Lung (tissue), 12 donors: ENCODE measurements around the gene AP2A2. TPM values are rescaled to one million over a fixed set of nuclear protein-coding genes. Genes with fewer than 3 reads are reported as not detected.

Experiments used
- ATAC-seq: fragments of 200-7000 bp; cut with Tn5 transposase; one replicate; pipeline ENCODE4 v1.9.1; 2020; ENCODE audit warnings: moderate number of reproducible peaks; ENCODE audit not compliant: insufficient read depth, low FRiP score
- DNase-seq, 3 donors: peaks; one replicate each; pipeline ENCODE4 v3.0.0-alpha.2; 2013 to 2017
- H3K27ac ChIP-seq, 2 donors: one replicate each; pipeline ENCODE4 v1.5.1; 2013; ENCODE audit warnings: mild to moderate bottlenecking in 2 of 2, moderate library complexity in 2 of 2, control low read depth in 1 of 2, inconsistent platforms in 1 of 2, low read depth in 1 of 2, low read length in 1 of 2
- H3K27me3 ChIP-seq, 3 donors: one replicate each; pipeline ENCODE4 v1.5.1; 2013; ENCODE audit warnings: low read length in 2 of 3; ENCODE audit not compliant: control insufficient read depth in 3 of 3, insufficient read depth in 3 of 3
- H3K36me3 ChIP-seq, 4 donors: one replicate each; pipeline ENCODE4 v1.5.1; 2013; ENCODE audit warnings: low read length in 4 of 4, mild to moderate bottlenecking in 1 of 4, moderate library complexity in 1 of 4; ENCODE audit not compliant: control insufficient read depth in 4 of 4, insufficient read depth in 4 of 4
- H3K4me1 ChIP-seq, 5 donors: one replicate each; pipeline ENCODE4 v1.5.1; 2013; ENCODE audit warnings: low read length in 5 of 5, mild to moderate bottlenecking in 2 of 5, moderate library complexity in 1 of 5; ENCODE audit not compliant: control insufficient read depth in 5 of 5, insufficient read depth in 5 of 5
- H3K4me3 ChIP-seq: one replicate; pipeline ENCODE4 v1.5.1; 2013; ENCODE audit warnings: mild to moderate bottlenecking, control low read depth, moderate library complexity
- H3K9ac ChIP-seq, 2 donors: one replicate each; pipeline ENCODE4 v1.5.1; 2013; ENCODE audit warnings: low read length in 2 of 2, control low read depth in 1 of 2; ENCODE audit not compliant: insufficient read depth in 1 of 2
- H3K9me3 ChIP-seq, 4 donors: one replicate each; pipeline ENCODE4 v1.5.1; 2013; ENCODE audit warnings: low read length in 3 of 4, mild to moderate bottlenecking in 1 of 4, moderate library complexity in 1 of 4; ENCODE audit not compliant: control insufficient read depth in 4 of 4, insufficient read depth in 3 of 4
- WGBS, 2 donors: extraction: QIAGEN DNeasy Blood & Tissue Kit; methylation state at CpG; one replicate each; pipeline ENCODE4 v1.1.7; 2013; 5-methylcytosine and 5-hydroxymethylcytosine counted together
- polyA plus RNA-seq, 2 donors: library from polyadenylated mRNA; stranded (reverse); fragments of 200-250 nt; gene quantifications; one replicate each; pipeline ENCODE4 v1.2.1, GENCODE V29; 2013
- total RNA-seq, 2 donors: library from RNA; depleted of rRNA in 1 of 2; stranded (reverse); fragments of >200 nt in 1 of 2; gene quantifications; one replicate each; pipeline ENCODE4 v1.2.1, GENCODE V29; 2014 to 2021
- TF ChIP-seq, protein P1 (sequence below): IDR thresholded peaks from 2 replicates; pipeline ENCODE4 v1.5.1; 2012; ENCODE audit warnings: mild to moderate bottlenecking; ENCODE audit errors: control extremely low read depth, extremely low read depth
- donor health status: control.
- donor health status: control.
- donor health status: Bipolar disorder and iron deficiency.
- donor health status: healthy.
- donor health status: DM: yes; HTN: yes; CAD: no.

The AP2A2 gene
- total and polyA plus RNA-seq, 4 donors = 33.8 to 93.2 (median 54.4) TPM

DNA sequence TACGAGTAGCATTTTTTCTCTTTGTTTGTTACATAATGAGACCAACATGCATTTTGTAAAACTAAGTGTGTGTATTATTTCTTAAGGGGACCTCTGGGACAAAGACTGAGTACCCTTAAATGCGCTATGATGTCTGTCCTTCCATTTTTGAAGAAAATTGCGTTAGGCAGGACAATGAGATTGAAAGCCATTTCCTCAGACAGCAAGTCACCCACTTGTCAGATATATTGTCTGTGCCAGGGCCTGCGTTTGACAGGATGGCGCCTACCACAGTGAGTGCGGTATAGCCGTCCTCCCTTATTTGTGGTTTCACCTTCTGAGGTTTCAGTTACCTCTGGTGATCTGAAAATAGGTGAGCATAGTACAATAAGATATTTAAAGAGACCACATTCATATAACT, 2.2 kb downstream of the AP2A2 start:
- WGBS, 2 donors = 47 to 57% methylated on average over 7 of the region's 7 CpGs

GRCh38 chr11:928786-929185, 3.1 kb downstream of the AP2A2 start:
- TF ChIP-seq, protein P1, sequence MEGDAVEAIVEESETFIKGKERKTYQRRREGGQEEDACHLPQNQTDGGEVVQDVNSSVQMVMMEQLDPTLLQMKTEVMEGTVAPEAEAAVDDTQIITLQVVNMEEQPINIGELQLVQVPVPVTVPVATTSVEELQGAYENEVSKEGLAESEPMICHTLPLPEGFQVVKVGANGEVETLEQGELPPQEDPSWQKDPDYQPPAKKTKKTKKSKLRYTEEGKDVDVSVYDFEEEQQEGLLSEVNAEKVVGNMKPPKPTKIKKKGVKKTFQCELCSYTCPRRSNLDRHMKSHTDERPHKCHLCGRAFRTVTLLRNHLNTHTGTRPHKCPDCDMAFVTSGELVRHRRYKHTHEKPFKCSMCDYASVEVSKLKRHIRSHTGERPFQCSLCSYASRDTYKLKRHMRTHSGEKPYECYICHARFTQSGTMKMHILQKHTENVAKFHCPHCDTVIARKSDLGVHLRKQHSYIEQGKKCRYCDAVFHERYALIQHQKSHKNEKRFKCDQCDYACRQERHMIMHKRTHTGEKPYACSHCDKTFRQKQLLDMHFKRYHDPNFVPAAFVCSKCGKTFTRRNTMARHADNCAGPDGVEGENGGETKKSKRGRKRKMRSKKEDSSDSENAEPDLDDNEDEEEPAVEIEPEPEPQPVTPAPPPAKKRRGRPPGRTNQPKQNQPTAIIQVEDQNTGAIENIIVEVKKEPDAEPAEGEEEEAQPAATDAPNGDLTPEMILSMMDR = no peak
- H3K4me1 ChIP-seq = peaks cover 4 to 39% (median 18%) of the 10 kb centered on the region in 5 donors
- no peak overlapping the region for H3K4me3 ChIP-seq
- H3K9ac ChIP-seq = no peak overlapping the region
- peaks cover 0 to 3% (median 1%) of the 10 kb centered on the region in 4 donors for H3K36me3 ChIP-seq
- 58 to 76% methylated on average over 8 of the region's 8 CpGs for WGBS, 2 donors
- DNase-seq (no peak), ATAC-seq (no peak)
- peak overlapping the region in 1 of 2 donors; percentile 62 for H3K27ac ChIP-seq
- H3K27me3 ChIP-seq = no peaks in the 10 kb centered on the region
- no peaks in the 10 kb centered on the region for H3K9me3 ChIP-seq

More for the DNA sequence above, 2.2 kb downstream of the AP2A2 start:
- H3K27ac ChIP-seq = peak overlapping the region in 1 of 2 donors; percentile 27
- H3K4me1 ChIP-seq = peaks cover 4 to 33% (median 18%) of the 10 kb centered on the region in 5 donors
- DNase-seq (no peak), ATAC-seq (no peak)
- TF ChIP-seq, protein P1 = no peak
- H3K27me3 ChIP-seq = no peaks in the 10 kb centered on the region
- H3K4me3 ChIP-seq = no peak overlapping the region
- H3K36me3 ChIP-seq = peaks cover 0 to 3% (median 1%) of the 10 kb centered on the region in 4 donors
- no peak overlapping the region for H3K9ac ChIP-seq
- H3K9me3 ChIP-seq = no peaks in the 10 kb centered on the region

DNA sequence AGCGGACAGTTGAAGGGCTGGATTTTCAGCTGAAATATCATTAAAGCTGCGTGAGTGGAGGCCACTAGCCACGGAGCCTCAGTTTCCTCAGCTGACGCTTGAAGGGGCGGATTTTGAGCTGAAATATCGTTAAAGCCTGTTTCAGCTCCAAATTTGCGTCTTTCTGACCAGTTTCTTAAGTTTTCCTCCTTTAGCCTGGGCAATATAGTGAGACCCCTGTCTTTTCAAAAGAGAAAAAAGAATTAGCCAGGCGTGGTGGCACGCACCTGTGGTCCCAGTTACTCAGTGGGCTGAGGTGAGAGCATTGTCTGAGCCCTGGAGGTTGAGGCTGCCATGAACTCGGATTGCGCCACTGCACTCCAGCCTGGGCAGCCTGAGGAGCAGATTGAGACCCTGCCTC, 3.7 kb downstream of the AP2A2 start:
- Histone ChIP-seq H3K27ac (peak overlapping the region in 1 of 2 donors; percentile 45), H3K9ac (no peak overlapping the region), H3K4me3 (no peak overlapping the region), H3K4me1 (peaks cover 6 to 40% (median 18%) of the 10 kb centered on the region in 5 donors), H3K9me3 (no peaks in the 10 kb centered on the region), H3K27me3 (no peaks in the 10 kb centered on the region), H3K36me3 (peaks cover 0 to 3% (median 1%) of the 10 kb centered on the region in 4 donors)
- TF ChIP-seq, protein P1 = no peak
- DNase-seq (no peak), ATAC-seq (no peak)
- WGBS, 2 donors = 93 to 96% methylated on average over 11 of the region's 11 CpGs

GRCh38 chr11:931385-931784, 5.7 kb downstream of the AP2A2 start:
- Histone ChIP-seq H3K27me3 (no peaks in the 10 kb centered on the region), H3K9me3 (no peaks in the 10 kb centered on the region), H3K36me3 (peaks cover 0 to 3% (median 1%) of the 10 kb centered on the region in 4 donors), H3K4me1 (peaks cover 6 to 38% (median 18%) of the 10 kb centered on the region in 5 donors), H3K27ac (peak overlapping the region in 1 of 2 donors; percentile 16), H3K4me3 (no peak overlapping the region), H3K9ac (peak overlapping the region in 1 of 2 donors; percentile 16)
- 17 to 33% methylated on average over 3 of the region's 3 CpGs for WGBS, 2 donors
- ATAC-seq = no peak
- DNase-seq = peak in 2 of 3 donors; percentile 31 to 37
- TF ChIP-seq, protein P1 = no peak
